Measurements from ENCODE around the gene LRRN2.

Gene LRRN2

GRCh38 chr1:204721373-204722055 lies 36.0 kb upstream of the LRRN2 start:
- no peaks in the 10 kb centered on the region for H3K4me1 Mint-ChIP-seq
- H3K27me3 Mint-ChIP-seq = peaks cover 10% of the 10 kb centered on the region
- no peak overlapping the region for H3K27ac Mint-ChIP-seq
- no peaks in the 10 kb centered on the region for H3K36me3 Mint-ChIP-seq
- no peak for ATAC-seq
- peaks cover 2% of the 10 kb centered on the region for H3K9me3 Mint-ChIP-seq
- H3K4me3 Mint-ChIP-seq = no peak overlapping the region

GRCh38 chr1:204716660-204717059 lies 31.1 kb upstream of the LRRN2 start:
- peaks cover 40% of the 10 kb centered on the region for H3K4me1 Mint-ChIP-seq
- peaks cover 2% of the 10 kb centered on the region for H3K9me3 Mint-ChIP-seq
- H3K4me3 Mint-ChIP-seq = no peak overlapping the region

GRCh38 chr1:204714861-204715511 lies 29.4 kb upstream of the LRRN2 start:
- H3K36me3 Mint-ChIP-seq = no peaks in the 10 kb centered on the region
- peaks cover 42% of the 10 kb centered on the region for H3K4me1 Mint-ChIP-seq
- peaks cover under 1% of the 10 kb centered on the region for H3K9me3 Mint-ChIP-seq
- peaks cover 36% of the 10 kb centered on the region for H3K27me3 Mint-ChIP-seq
- no peak for ATAC-seq
- H3K27ac Mint-ChIP-seq = peak overlapping the region; percentile 32
- H3K4me3 Mint-ChIP-seq = peak overlapping the region; percentile 42

More at GRCh38 chr1:204716660-204717059, 31.1 kb upstream of the LRRN2 start:
- peak overlapping the region; percentile 32 for H3K27ac Mint-ChIP-seq
- H3K36me3 Mint-ChIP-seq = no peaks in the 10 kb centered on the region
- ATAC-seq = no peak
- peaks cover 20% of the 10 kb centered on the region for H3K27me3 Mint-ChIP-seq

- Mint-ChIP-seq H3K27ac (peak overlapping the region; percentile 32), H3K9me3 (no peaks in the 10 kb centered on the region), H3K4me1 (peaks cover 42% of the 10 kb centered on the region), H3K27me3 (peaks cover 42% of the 10 kb centered on the region), H3K4me3 (no peak overlapping the region), H3K36me3 (no peaks in the 10 kb centered on the region)
- no peak for ATAC-seq
Measured at GRCh38 chr1:204714194-204714860, 28.8 kb upstream of the LRRN2 start.

- no peak overlapping the region for H3K4me3 Mint-ChIP-seq
- H3K36me3 Mint-ChIP-seq = no peaks in the 10 kb centered on the region
- H3K27ac Mint-ChIP-seq = peak overlapping the region; percentile 34
- H3K4me1 Mint-ChIP-seq = peaks cover 42% of the 10 kb centered on the region
- H3K9me3 Mint-ChIP-seq = no peaks in the 10 kb centered on the region
- no peak for ATAC-seq
- H3K27me3 Mint-ChIP-seq = peaks cover 46% of the 10 kb centered on the region
Measured at GRCh38 chr1:204713541-204713940, 28.0 kb upstream of the LRRN2 start.

GRCh38 chr1:204712708-204713430 lies 27.3 kb upstream of the LRRN2 start:
- Mint-ChIP-seq H3K27me3 (peaks cover 53% of the 10 kb centered on the region), H3K4me3 (no peak overlapping the region), H3K9me3 (no peaks in the 10 kb centered on the region), H3K27ac (peak overlapping the region; percentile 34), H3K4me1 (peaks cover 42% of the 10 kb centered on the region), H3K36me3 (no peaks in the 10 kb centered on the region)
- ATAC-seq = no peak

GRCh38 chr1:204711947-204712701 lies 26.6 kb upstream of the LRRN2 start:
- H3K9me3 Mint-ChIP-seq = no peaks in the 10 kb centered on the region
- H3K27ac Mint-ChIP-seq = no peak overlapping the region
- H3K4me1 Mint-ChIP-seq = peaks cover 42% of the 10 kb centered on the region
- H3K36me3 Mint-ChIP-seq = no peaks in the 10 kb centered on the region
- H3K4me3 Mint-ChIP-seq = no peak overlapping the region
- no peak for ATAC-seq
- peaks cover 59% of the 10 kb centered on the region for H3K27me3 Mint-ChIP-seq

- H3K27ac Mint-ChIP-seq = no peak overlapping the region
- no peaks in the 10 kb centered on the region for H3K9me3 Mint-ChIP-seq
- H3K36me3 Mint-ChIP-seq = no peaks in the 10 kb centered on the region
- H3K4me3 Mint-ChIP-seq = no peak overlapping the region
- H3K4me1 Mint-ChIP-seq = peaks cover 42% of the 10 kb centered on the region
- H3K27me3 Mint-ChIP-seq = peaks cover 67% of the 10 kb centered on the region
- ATAC-seq = no peak
Measured at GRCh38 chr1:204711103-204711946, 25.8 kb upstream of the LRRN2 start.

- Mint-ChIP-seq H3K4me3 (no peak overlapping the region), H3K36me3 (no peaks in the 10 kb centered on the region), H3K27ac (no peak overlapping the region), H3K4me1 (peaks cover 37% of the 10 kb centered on the region), H3K9me3 (no peaks in the 10 kb centered on the region), H3K27me3 (peaks cover 74% of the 10 kb centered on the region)
- no peak for ATAC-seq
Measured at GRCh38 chr1:204709960-204710912, 24.7 kb upstream of the LRRN2 start.

- no peaks in the 10 kb centered on the region for H3K9me3 Mint-ChIP-seq
- no peaks in the 10 kb centered on the region for H3K36me3 Mint-ChIP-seq
- H3K4me3 Mint-ChIP-seq = no peak overlapping the region
- H3K27me3 Mint-ChIP-seq = peaks cover 76% of the 10 kb centered on the region
- peaks cover 31% of the 10 kb centered on the region for H3K4me1 Mint-ChIP-seq
- ATAC-seq = no peak
- no peak overlapping the region for H3K27ac Mint-ChIP-seq
Measured at GRCh38 chr1:204709021-204709420, 23.5 kb upstream of the LRRN2 start.

GRCh38 chr1:204706838-204707509 lies 21.4 kb upstream of the LRRN2 start:
- Mint-ChIP-seq H3K27me3 (peaks cover 69% of the 10 kb centered on the region), H3K4me1 (peaks cover 13% of the 10 kb centered on the region), H3K27ac (no peak overlapping the region), H3K36me3 (no peaks in the 10 kb centered on the region), H3K9me3 (no peaks in the 10 kb centered on the region), H3K4me3 (no peak overlapping the region)
- ATAC-seq = no peak

GRCh38 chr1:204705888-204706837 lies 20.6 kb upstream of the LRRN2 start:
- no peaks in the 10 kb centered on the region for H3K9me3 Mint-ChIP-seq
- H3K27me3 Mint-ChIP-seq = peaks cover 61% of the 10 kb centered on the region
- no peaks in the 10 kb centered on the region for H3K36me3 Mint-ChIP-seq
- ATAC-seq = no peak
- H3K4me1 Mint-ChIP-seq = peaks cover 9% of the 10 kb centered on the region
- no peak overlapping the region for H3K27ac Mint-ChIP-seq
- no peak overlapping the region for H3K4me3 Mint-ChIP-seq

All from stimulated activated memory B cell treated with anti-CD40 and anti-IgM and Interleukin-4, amounts not matched to agents 10 μg/mL and 1 μg/mL and 100 μg/mL, for 72 hours (primary cell).